H1 (cell line): Measurements from ENCODE around the gene NDUFS8. TPM values are rescaled to one million over a fixed set of nuclear protein-coding genes. Genes with fewer than 3 reads are reported as not detected.
"Not testable (repeated sequence)": the region's sequence is repeated elsewhere in the genome, so short reads cannot be mapped to it uniquely, and the experiment has no call there.

Source experiments
- CTCF ChIA-PET: fragments of 300-600 bp; sonication (Branson Sonifier 250); formaldehyde crosslinking; loops from one replicate; lab custom pipeline; 2021; ENCODE audit not compliant: partially characterized antibody; lab: Charles Lee
- POLR2A ChIA-PET: fragments of 300-600 bp; sonication (Branson Sonifier 250); formaldehyde crosslinking; loops from one replicate; lab custom pipeline; 2021; ENCODE audit warnings: inconsistent platforms; ENCODE audit not compliant: partially characterized antibody; lab: Charles Lee
- DNase-seq, 2 experiments: peaks; one replicate each; pipeline versions ENCODE4 v3.0.0 to v3.0.0-alpha.2; 2010 to 2022; ENCODE audit warnings: low spot score in 2 of 2, low read depth in 1 of 2, mixed read lengths in 1 of 2
- FAIRE-seq: peaks from 2 replicates; lab custom pipeline; 2011; peaks lifted over from hg19 to GRCh38; lab: Jason Lieb, UNC
- H2AFZ ChIP-seq: 2 replicates; pipeline ENCODE4 v1.8.1; 2012; ENCODE audit warnings: low read length, inconsistent platforms
- H2AK5ac ChIP-seq: 2 replicates; pipeline ENCODE4 v1.6.1; 2013; ENCODE audit warnings: low read depth, low read length
- H2BK120ac ChIP-seq: replicated peaks from 2 replicates; pipeline ENCODE3; 2013; ENCODE audit warnings: low read depth, low read length, inconsistent platforms
- H2BK12ac ChIP-seq: 2 replicates; pipeline ENCODE4 v1.6.1; 2013; ENCODE audit warnings: low read depth, low read length
- H2BK15ac ChIP-seq: 2 replicates; pipeline ENCODE4 v1.6.1; 2013; ENCODE audit warnings: low read length
- H2BK20ac ChIP-seq: 2 replicates; pipeline ENCODE4 v1.6.1; 2013; ENCODE audit warnings: low read length
- H2BK5ac ChIP-seq: 2 replicates; pipeline ENCODE4 v1.6.1; 2013; ENCODE audit warnings: low read depth, low read length
- H3K14ac ChIP-seq: 2 replicates; pipeline ENCODE4 v1.6.1; 2013; ENCODE audit warnings: inconsistent platforms; ENCODE audit not compliant: insufficient read length
- H3K18ac ChIP-seq: 2 replicates; pipeline ENCODE4 v1.6.1; 2013; ENCODE audit warnings: low read length; ENCODE audit errors: extremely low read depth
- H3K23ac ChIP-seq: 2 replicates; pipeline ENCODE4 v1.6.1; 2013; ENCODE audit warnings: inconsistent platforms; ENCODE audit not compliant: insufficient read length
- H3K23me2 ChIP-seq: 2 replicates; pipeline ENCODE4 v1.6.1; 2013; ENCODE audit warnings: low read depth, low read length
- H3K27ac ChIP-seq: 2 replicates; pipeline ENCODE4 v1.6.1; 2011; ENCODE audit warnings: low read depth, low read length, inconsistent platforms
- H3K27me3 ChIP-seq, 4 experiments: replicated peaks in 1 of 4; 1 replicate in 1 of 4; 2 replicates in 3 of 4; pipeline versions ENCODE4 v1.6.1 to v1.8.1; 2011 to 2013; ENCODE audit warnings: low read length in 3 of 4, mild to moderate bottlenecking in 3 of 4, inconsistent platforms in 2 of 4, mixed read lengths in 2 of 4, moderate library complexity in 1 of 4; ENCODE audit not compliant: control insufficient read depth in 3 of 4, insufficient read depth in 3 of 4; ENCODE audit errors: extremely low read depth in 1 of 4
- H3K36me3 ChIP-seq, 4 experiments: 2 replicates each; pipeline versions ENCODE4 v1.6.1 to v1.8.1; 2011 to 2013; ENCODE audit warnings: mild to moderate bottlenecking in 4 of 4, low read length in 3 of 4, moderate library complexity in 2 of 4, control low read depth in 1 of 4, inconsistent platforms in 1 of 4; ENCODE audit not compliant: insufficient read depth in 4 of 4, control insufficient read depth in 2 of 4
- H3K4ac ChIP-seq: replicated peaks from 2 replicates; pipeline ENCODE3; 2013; ENCODE audit warnings: low read length, low read depth, mixed read lengths, inconsistent platforms; ENCODE audit not compliant: insufficient read length
- H3K4me1 ChIP-seq, 4 experiments: replicated peaks in 1 of 4; 1 replicate in 1 of 4; 2 replicates in 3 of 4; pipeline versions ENCODE4 v1.6.1 to v1.8.1; 2011 to 2013; ENCODE audit warnings: low read length in 3 of 4, inconsistent platforms in 2 of 4, mixed read lengths in 1 of 4; ENCODE audit not compliant: insufficient read depth in 4 of 4, control insufficient read depth in 3 of 4
- H3K4me2 ChIP-seq, 2 experiments: 2 replicates each; pipeline versions ENCODE4 v1.6.1 to v1.8.1; 2011 to 2013; ENCODE audit warnings: low read depth in 2 of 2, low read length in 2 of 2, control low read depth in 1 of 2, inconsistent platforms in 1 of 2, mild to moderate bottlenecking in 1 of 2; ENCODE audit not compliant: insufficient read depth in 1 of 2
- H3K4me3 ChIP-seq, 4 experiments: fragments of 200-600, 300-600 bp in 1 of 4; sonication (generic), shearing (Covaris generic), sonication (Bioruptor Twin) in 1 of 4; 2 replicates each; pipeline versions ENCODE4 v1.5.1 to v1.8.1; 2011 to 2016; ENCODE audit warnings: low read length in 4 of 4, low read depth in 3 of 4, control low read depth in 2 of 4, inconsistent platforms in 2 of 4, mild to moderate bottlenecking in 2 of 4, mixed read lengths in 1 of 4, moderate library complexity in 1 of 4; ENCODE audit not compliant: insufficient read depth in 2 of 4; ENCODE audit errors: extremely low read depth in 1 of 4
- H3K56ac ChIP-seq: replicated peaks from 2 replicates; pipeline ENCODE3; 2013; ENCODE audit warnings: low read depth, mild to moderate bottlenecking, mixed read lengths, low read length, inconsistent platforms; ENCODE audit not compliant: insufficient read length
- H3K79me1 ChIP-seq: 2 replicates; pipeline ENCODE4 v1.6.1; 2013; ENCODE audit warnings: low read depth, low read length, control low read depth
- H3K79me2 ChIP-seq, 2 experiments: 2 replicates each; pipeline versions ENCODE4 v1.6.1 to v1.8.1; 2012 to 2013; ENCODE audit warnings: low read length in 2 of 2, mild to moderate bottlenecking in 2 of 2, inconsistent platforms in 1 of 2; ENCODE audit not compliant: insufficient read depth in 2 of 2, control insufficient read depth in 1 of 2
- H3K9ac ChIP-seq, 4 experiments: replicated peaks in 1 of 4; 1 replicate in 1 of 4; 2 replicates in 3 of 4; pipeline versions ENCODE4 v1.6.1 to v1.8.1; 2011 to 2013; ENCODE audit warnings: low read depth in 3 of 4, low read length in 3 of 4, control low read depth in 2 of 4, mild to moderate bottlenecking in 2 of 4, moderate library complexity in 2 of 4, inconsistent platforms in 1 of 4; ENCODE audit errors: extremely low read depth in 1 of 4
- H3K9me3 ChIP-seq, 2 experiments: 2 replicates each; pipeline versions ENCODE4 v1.6.1 to v1.8.1; 2012 to 2013; ENCODE audit warnings: mild to moderate bottlenecking in 2 of 2, moderate library complexity in 2 of 2, control low read depth in 1 of 2, inconsistent platforms in 1 of 2, low read depth in 1 of 2, low read length in 1 of 2, mixed read lengths in 1 of 2; ENCODE audit not compliant: insufficient read depth in 2 of 2
- H4K20me1 ChIP-seq, 2 experiments: replicated peaks in 1 of 2; 2 replicates each; pipeline versions ENCODE3 to v1.8.1; 2011 to 2013; ENCODE audit warnings: inconsistent platforms in 2 of 2, low read length in 2 of 2, mild to moderate bottlenecking in 1 of 2; ENCODE audit not compliant: insufficient read depth in 2 of 2, control insufficient read depth in 1 of 2
- H4K5ac ChIP-seq: 2 replicates; pipeline ENCODE4 v1.6.1; 2013; ENCODE audit warnings: low read length, low read depth, mixed read lengths, inconsistent platforms; ENCODE audit not compliant: insufficient read length
- H4K8ac ChIP-seq: 2 replicates; pipeline ENCODE4 v1.8.0; 2013; ENCODE audit warnings: mild to moderate bottlenecking, moderate library complexity, low read length, inconsistent platforms; ENCODE audit not compliant: insufficient read depth; ENCODE audit errors: extremely low read depth
- H4K91ac ChIP-seq: replicated peaks from 2 replicates; pipeline ENCODE3; 2013; ENCODE audit warnings: low read length, mixed read lengths, inconsistent platforms; ENCODE audit not compliant: insufficient read length
- RAD21 ChIP-seq, 2 experiments: IDR thresholded peaks in 1 of 2; conservative IDR thresholded peaks in 1 of 2; 2 replicates each; pipeline ENCODE4 v1.6.1; 2011; ENCODE audit warnings: low read depth in 2 of 2, low read length in 2 of 2, improper control_type of control experiment in 1 of 2, inconsistent platforms in 1 of 2, mild to moderate bottlenecking in 1 of 2, moderate library complexity in 1 of 2
- WGBS, 2 experiments: shearing (Covaris generic) in 1 of 2; methylation state at CpG; one replicate each; pipeline versions ENCODE4 v1.1.6 to v1.1.7; 2013 to 2015; ENCODE audit warnings: low lambda C conversion rate in 2 of 2, mixed read lengths in 2 of 2, inconsistent platforms in 1 of 2, low coverage in 1 of 2, missing lambda C conversion rate in 1 of 2; ENCODE audit not compliant: insufficient replicate concordance in 2 of 2, insufficient coverage in 1 of 2, insufficient read length in 1 of 2; ENCODE audit errors: extremely low coverage in 1 of 2, missing lambda C conversion rate in 1 of 2; 5-methylcytosine and 5-hydroxymethylcytosine counted together
- polyA plus RNA-seq, 7 experiments: library from polyadenylated mRNA; depleted of rRNA in 3 of 7; stranded (reverse) in 5 of 7; unstranded in 2 of 7; fragments of >200 nt in 5 of 7; fragments of 200-250 nt in 2 of 7; gene quantifications; 1 replicate in 5 of 7; 2 replicates in 1 of 7; 4 replicates in 1 of 7; pipeline versions ENCODE4 v1.2.1 to v1.2.3, GENCODE V29; 2011 to 2013; ENCODE audit warnings: missing spikeins in 2 of 7, mixed read lengths in 2 of 7
- total RNA-seq: library from RNA; stranded (reverse); fragmentation: NEBNext Ultra II Directional; extraction: Animal tissue kit (Norgen Biotek cat#: 25700); gene quantifications from 2 replicates; pipeline ENCODE4 v1.2.1, GENCODE V29; 2021
- TF ChIP-seq, protein P1 (sequence below): IDR thresholded peaks from 2 replicates; pipeline ENCODE4 v1.6.1; 2012; ENCODE audit warnings: inconsistent platforms
- TF ChIP-seq, protein P2 (sequence below): IDR thresholded peaks from 2 replicates; pipeline ENCODE4 v1.6.1; 2012; ENCODE audit warnings: inconsistent platforms
- TF ChIP-seq, protein P3 (sequence below), 3 experiments: IDR thresholded peaks; 1 replicate in 2 of 3; 2 replicates in 1 of 3; pipeline versions ENCODE4 v1.5.1 to v1.6.1; 2011; ENCODE audit warnings: low read length in 3 of 3, mild to moderate bottlenecking in 3 of 3, inconsistent platforms in 2 of 3, low read depth in 1 of 3, moderate library complexity in 1 of 3; ENCODE audit not compliant: insufficient read depth in 1 of 3; ENCODE audit errors: control extremely low read depth in 1 of 3

NDUFS8 gene
- total and polyA plus RNA-seq, 2 of the 8 experiments (the other 6 are each of a cell fraction or from before 2014, with no cell fraction given), result 182 to 291 TPM

DNA sequence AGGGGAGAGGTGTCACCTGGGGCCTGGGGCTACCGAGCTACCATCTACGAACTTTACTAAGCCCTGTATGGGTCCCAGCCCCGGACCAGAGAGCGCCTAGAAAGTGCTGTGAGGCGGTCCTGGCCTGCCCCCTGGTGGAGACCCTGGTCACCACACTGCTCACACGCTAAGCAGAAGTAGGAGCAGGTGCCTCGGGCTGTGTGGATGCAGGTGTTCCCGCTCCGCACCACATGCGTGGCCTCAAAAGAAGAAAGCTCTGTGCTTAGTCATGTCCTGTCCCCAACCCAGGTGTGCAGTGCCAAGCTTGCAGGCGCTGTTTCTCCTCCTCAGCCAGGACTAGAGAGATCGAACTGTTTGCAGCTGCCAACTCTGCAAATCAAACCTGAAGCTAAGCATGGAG is 36.7 kb upstream of the NDUFS8 start:
- not testable (repeated sequence) for H2BK20ac ChIP-seq, H2BK12ac ChIP-seq, H3K4me3 ChIP-seq, H3K36me3 ChIP-seq, H3K23ac ChIP-seq, H3K27me3 ChIP-seq
- CTCF ChIA-PET, result interaction anchor here (0.5 to 2.3 kb wide), 18 partner anchors 9 to 345 kb away, joined by 3 to 13 read pairs (median 3); partner anchors contain the start of gene ALDH3B1
- TF ChIP-seq, protein P1, sequence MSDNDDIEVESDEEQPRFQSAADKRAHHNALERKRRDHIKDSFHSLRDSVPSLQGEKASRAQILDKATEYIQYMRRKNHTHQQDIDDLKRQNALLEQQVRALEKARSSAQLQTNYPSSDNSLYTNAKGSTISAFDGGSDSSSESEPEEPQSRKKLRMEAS, result peak; percentile 91
- TF ChIP-seq, protein P2, sequence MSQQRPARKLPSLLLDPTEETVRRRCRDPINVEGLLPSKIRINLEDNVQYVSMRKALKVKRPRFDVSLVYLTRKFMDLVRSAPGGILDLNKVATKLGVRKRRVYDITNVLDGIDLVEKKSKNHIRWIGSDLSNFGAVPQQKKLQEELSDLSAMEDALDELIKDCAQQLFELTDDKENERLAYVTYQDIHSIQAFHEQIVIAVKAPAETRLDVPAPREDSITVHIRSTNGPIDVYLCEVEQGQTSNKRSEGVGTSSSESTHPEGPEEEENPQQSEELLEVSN, result peak; percentile 94
- TF ChIP-seq RAD21 (IDR thresholded peaks at IDR 0.05 in 1 of 2, conservative IDR thresholded peaks at IDR 0.05 in 1 of 2; ENCODE audit: low read depth in 2 of 2, low read length in 2 of 2), result peak; percentile 73
- TF ChIP-seq, protein P3, sequence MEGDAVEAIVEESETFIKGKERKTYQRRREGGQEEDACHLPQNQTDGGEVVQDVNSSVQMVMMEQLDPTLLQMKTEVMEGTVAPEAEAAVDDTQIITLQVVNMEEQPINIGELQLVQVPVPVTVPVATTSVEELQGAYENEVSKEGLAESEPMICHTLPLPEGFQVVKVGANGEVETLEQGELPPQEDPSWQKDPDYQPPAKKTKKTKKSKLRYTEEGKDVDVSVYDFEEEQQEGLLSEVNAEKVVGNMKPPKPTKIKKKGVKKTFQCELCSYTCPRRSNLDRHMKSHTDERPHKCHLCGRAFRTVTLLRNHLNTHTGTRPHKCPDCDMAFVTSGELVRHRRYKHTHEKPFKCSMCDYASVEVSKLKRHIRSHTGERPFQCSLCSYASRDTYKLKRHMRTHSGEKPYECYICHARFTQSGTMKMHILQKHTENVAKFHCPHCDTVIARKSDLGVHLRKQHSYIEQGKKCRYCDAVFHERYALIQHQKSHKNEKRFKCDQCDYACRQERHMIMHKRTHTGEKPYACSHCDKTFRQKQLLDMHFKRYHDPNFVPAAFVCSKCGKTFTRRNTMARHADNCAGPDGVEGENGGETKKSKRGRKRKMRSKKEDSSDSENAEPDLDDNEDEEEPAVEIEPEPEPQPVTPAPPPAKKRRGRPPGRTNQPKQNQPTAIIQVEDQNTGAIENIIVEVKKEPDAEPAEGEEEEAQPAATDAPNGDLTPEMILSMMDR (IDR thresholded peaks at IDR 0.05; ENCODE audit: control extremely low read depth in 1 of 3, insufficient read depth in 1 of 3, low read depth in 1 of 3, low read length in 3 of 3), result peak; percentile 62 to 72 (median 65)
- TF ChIP-seq, all 59 proteins: peak for 4; not testable (repeated sequence) for 55
- H3K56ac ChIP-seq, H3K27ac ChIP-seq, H2BK5ac ChIP-seq, H3K14ac ChIP-seq, H4K8ac ChIP-seq, POLR2A ChIA-PET, H3K4me2 ChIP-seq, H2BK15ac ChIP-seq, H3K79me1 ChIP-seq, H3K23me2 ChIP-seq, H3K9ac ChIP-seq, H4K20me1 ChIP-seq, FAIRE-seq, H3K18ac ChIP-seq, H2AK5ac ChIP-seq, H3K9me3 ChIP-seq, H2AFZ ChIP-seq, H3K4ac ChIP-seq, H3K79me2 ChIP-seq, H4K91ac ChIP-seq, H4K5ac ChIP-seq, H2BK120ac ChIP-seq: not testable (repeated sequence)
- peak in 1 of 2 experiments; percentile 77 for DNase-seq
- H3K4me1 ChIP-seq, result peaks cover 0 to 11% (median 8%) of the 10 kb centered on the region in 4 experiments; a peak in 5 of 7 replicates
- WGBS, 2 experiments, result 43% methylated on average over 11 of the region's 12 CpGs; no CpG with 5 or more reads in 1 of the 2 experiments
